Stimulated activated CD8-positive, alpha-beta memory T cell treated with anti-CD3 and anti-CD28 coated beads, Interleukin-4, amount 100 ng/mL, for 4 hours (primary cell): Measurements from ENCODE around the gene PTPRA.
"Not testable (repeated sequence)": the region's sequence is repeated elsewhere in the genome, so short reads cannot be mapped to it uniquely, and the experiment has no call there.

Experiments used
- DNase-seq, 2 donors: peaks; one replicate each; pipeline ENCODE4 v3.0.0-alpha.2; 2020; ENCODE audit warnings: low read depth in 2 of 2, low spot score in 1 of 2

Gene PTPRA

DNA sequence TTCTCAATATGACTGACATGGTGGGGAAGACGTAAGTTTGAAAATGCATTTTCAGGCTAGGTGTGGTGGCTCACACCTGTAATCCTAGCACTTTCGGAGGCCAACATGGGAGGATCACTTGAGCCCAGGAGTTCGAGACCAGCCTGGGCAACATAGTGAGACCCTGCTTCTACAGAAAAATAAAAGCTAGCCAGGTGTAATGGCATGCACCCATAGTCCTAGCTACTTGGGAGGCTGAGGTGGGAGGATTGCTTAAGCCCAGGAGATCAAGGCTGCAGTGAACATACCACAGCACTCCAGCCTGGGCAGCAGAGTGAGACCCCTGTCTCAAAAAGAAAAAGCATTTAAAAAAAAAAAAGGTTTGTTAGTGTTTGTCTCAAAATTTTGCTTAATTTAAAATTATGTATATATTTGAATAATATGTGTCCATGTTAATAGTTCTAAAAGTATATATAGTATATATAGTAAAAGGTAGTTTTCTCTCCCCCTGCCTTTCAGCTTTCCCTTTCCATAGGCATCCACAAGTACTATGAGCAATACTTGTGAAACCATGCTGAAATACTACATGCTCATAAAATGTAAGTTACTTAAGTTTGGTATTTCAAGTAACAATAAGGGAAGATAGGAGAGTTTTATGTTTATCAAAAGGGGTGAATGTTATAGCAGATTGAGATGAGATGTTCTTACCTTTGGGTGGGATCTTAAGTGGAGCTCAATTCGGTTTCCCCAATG, 15.1 kb downstream of the PTPRA start:
- no peak for DNase-seq

DNA sequence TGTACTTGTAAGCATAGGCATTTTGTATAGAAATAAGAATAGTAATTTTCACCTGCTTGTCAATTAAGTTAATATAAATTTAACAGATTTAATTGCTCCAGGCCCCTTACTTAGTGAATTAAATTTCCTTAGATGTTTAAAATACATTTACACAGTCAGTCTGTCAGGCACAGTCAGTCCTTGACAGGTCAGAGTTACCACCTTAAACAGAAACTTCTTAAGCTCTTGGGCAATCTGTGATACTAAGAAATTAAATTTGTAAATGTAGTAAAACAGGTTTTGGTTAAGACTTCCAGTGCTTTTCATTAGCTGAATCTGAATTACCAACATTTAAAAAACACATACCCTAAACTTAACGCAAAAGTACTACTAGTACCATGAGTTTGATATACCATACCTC, 15.9 kb downstream of the PTPRA start:
- no peak for DNase-seq

- no peak for DNase-seq
These were observed 16.5 kb downstream of the PTPRA start for GRCh38 chr20:2889797-2890196.

- no peak for DNase-seq
These were observed 17.5 kb downstream of the PTPRA start for GRCh38 chr20:2890742-2891141.

DNA sequence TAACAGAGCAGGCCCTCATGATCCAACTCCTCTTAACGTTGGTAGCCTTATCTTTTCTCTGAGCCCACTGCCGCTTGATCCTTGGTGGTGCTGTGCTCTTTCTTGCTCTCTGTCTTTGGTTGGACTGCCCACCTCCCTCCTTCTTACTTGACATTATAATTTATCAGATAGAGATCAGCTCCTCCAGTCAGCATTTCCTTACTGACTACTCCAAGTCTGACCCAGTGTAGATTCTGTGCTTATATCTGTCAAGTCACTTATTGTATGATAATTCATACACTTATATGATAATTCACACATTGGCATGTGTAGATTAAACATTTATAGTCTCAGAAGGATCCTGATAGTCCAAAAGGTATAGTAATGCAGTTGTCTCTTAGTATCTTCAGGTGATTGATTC, 18.1 kb downstream of the PTPRA start:
- no peak for DNase-seq

GRCh38 chr20:2892376-2892775, 19.1 kb downstream of the PTPRA start:
- no peak for DNase-seq

- DNase-seq = no peak
These were observed 20.9 kb downstream of the PTPRA start for GRCh38 chr20:2894221-2894620.

GRCh38 chr20:2895154-2895553, 21.9 kb downstream of the PTPRA start:
- DNase-seq = not testable (repeated sequence)

- no peak for DNase-seq
These were observed 26.0 kb downstream of the PTPRA start for GRCh38 chr20:2899243-2899642.

- DNase-seq = no peak
These were observed 27.7 kb downstream of the PTPRA start for GRCh38 chr20:2900845-2901592.

- no peak for DNase-seq
These were observed 29.0 kb downstream of the PTPRA start for GRCh38 chr20:2902291-2902690.

- no peak for DNase-seq
These were observed 29.5 kb downstream of the PTPRA start for GRCh38 chr20:2902818-2903217.

DNA sequence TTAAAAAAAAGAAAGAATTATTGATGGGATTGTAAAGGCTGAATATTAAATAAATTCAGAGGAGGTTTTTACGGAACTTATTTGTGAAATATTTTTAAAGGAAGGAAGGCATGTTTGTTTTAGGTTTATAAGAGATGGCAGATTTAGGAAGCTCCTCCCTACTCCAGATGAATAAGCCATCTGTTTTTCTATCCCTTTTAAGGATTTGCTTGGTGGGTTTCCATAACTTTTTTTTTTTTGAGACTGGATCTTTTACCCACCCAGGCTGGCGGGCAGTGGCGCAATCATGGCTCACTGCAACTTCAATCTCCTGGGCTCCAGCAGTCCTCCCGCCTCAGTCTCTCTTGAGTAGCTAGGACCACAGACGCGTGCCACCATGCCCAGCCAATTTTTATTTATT, 30.4 kb downstream of the PTPRA start:
- no peak for DNase-seq

DNA sequence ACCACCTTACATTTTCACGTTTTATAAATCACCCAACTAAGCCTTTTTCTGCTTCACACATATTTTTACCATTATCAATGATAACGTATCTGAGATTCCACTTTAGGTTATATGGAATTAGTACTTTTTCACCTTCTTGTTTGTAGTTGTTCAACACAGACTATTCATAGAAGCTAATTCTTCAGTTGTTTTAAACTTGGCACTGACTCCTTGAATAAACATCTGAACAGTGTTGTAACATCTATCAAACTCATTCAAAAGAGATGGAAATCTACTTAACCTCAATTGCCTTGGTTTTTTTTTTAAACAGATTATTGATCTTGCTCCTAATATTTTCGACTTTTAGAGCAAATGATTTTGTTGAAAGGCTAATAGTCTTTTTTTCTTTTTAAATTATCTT, 34.2 kb downstream of the PTPRA start:
- DNase-seq = no peak

DNA sequence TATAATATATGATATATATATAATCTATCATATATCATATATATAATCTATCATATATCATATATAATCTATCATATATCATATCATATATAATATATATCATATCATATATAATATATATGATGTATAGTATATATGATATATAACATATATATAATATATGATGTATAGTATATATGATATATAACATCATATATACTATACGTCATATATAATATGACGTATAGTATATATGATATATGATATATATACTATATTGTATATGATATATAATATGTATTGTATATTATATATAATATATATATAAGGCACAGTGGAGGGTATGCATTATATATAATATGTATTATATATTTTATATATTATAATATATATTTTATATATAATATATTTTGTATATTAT, 36.7 kb downstream of the PTPRA start:
- DNase-seq = no peak

GRCh38 chr20:2911200-2911599, 37.9 kb downstream of the PTPRA start:
- no peak for DNase-seq

GRCh38 chr20:2914160-2914559, 40.9 kb downstream of the PTPRA start:
- DNase-seq = no peak

DNA sequence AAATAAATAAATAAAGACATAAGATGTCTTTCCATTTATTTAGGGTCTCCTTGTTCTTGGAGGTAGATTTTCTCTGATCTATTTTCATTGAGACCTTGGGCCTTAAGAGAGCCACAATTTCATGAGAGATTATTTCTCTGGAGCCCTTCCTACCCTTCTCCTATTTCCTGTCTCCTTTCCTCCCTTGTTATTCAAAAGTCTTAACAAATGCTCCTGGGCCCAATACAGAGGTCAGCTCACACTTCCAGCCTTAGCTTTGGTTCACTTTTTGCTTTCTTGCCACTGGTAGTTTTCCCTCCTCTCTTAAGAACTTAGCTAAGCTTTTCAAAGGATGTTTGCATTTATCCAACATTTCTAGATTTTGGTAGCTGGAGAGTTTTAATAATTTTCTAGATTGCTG, 44.0 kb downstream of the PTPRA start:
- DNase-seq = no peak

DNA sequence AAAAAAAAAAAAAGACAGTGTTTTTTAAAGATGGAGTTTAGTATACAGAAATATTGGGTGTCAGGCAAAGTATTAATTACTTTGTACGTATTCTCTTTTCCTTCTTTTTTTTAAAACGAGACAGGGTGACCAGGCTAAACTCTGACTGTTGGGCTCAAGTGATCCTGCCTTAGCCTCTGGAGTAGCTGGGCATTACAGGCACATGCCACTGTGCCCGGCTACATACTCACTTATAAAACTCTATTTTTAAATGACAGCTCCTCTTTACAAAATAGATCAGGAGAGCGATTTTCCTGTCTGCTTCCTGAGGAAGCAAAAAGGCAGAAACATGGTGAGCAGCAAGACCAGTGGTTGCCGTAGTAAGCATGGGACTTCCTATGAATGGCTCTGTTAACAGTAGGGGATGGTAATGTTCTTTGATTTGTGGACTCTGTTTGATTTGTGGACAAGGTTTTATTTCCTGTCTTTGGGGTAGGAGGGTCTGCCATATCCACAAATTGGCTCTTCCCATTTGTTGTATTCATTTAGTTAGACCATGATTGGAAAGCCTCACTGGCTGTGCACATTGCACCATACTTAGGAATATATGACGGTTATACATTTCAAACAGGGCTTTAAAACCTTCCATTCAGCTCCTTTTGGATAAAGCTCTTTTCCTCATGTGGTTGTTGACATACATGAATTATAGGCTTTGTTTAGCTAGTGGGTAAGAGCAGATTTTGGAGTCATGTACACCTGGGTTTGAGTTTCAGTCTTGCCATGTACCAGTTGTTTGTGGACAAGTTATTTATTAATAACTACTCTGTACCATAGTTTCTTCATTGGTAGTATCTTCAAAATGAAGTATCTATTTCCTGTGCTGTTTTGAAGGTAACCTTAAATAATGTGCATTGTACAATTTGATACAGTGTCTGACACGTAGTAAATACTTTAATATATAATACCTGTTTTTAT, 45.1 kb downstream of the PTPRA start:
- DNase-seq = no peak

GRCh38 chr20:2919518-2920245, 46.4 kb downstream of the PTPRA start:
- no peak for DNase-seq

- no peak for DNase-seq
These were observed 47.2 kb downstream of the PTPRA start for GRCh38 chr20:2920473-2920872.
